Ascending aorta (tissue), 2 donors: ENCODE data around the gene KIAA1671. TPM values are rescaled to one million over a fixed set of nuclear protein-coding genes. Genes with fewer than 3 reads are reported as not detected.
A peak's percentile ranks its signal among the peaks of the same experiment; 100 is the strongest.

ENCODE experiments used
- DNase-seq, 2 donors: peaks; one replicate each; pipeline ENCODE4 v3.0.0-alpha.2; 2019; ENCODE audit warnings: low spot score in 2 of 2
- H3K27ac ChIP-seq, 2 donors: fragments of 200-600 bp; sonication (generic); one replicate each; pipeline ENCODE4 v1.5.1; 2016 to 2017; ENCODE audit warnings: mild to moderate bottlenecking in 1 of 2
- H3K27me3 ChIP-seq: fragments of 200-600 bp; sonication (generic); one replicate; pipeline ENCODE4 v1.5.1; 2017
- H3K36me3 ChIP-seq, 2 donors: fragments of 200-600 bp; sonication (generic); one replicate each; pipeline ENCODE4 v1.5.1; 2016
- H3K4me1 ChIP-seq, 2 donors: fragments of 200-600 bp; sonication (generic); one replicate each; pipeline ENCODE4 v1.5.1; 2016 to 2017; ENCODE audit warnings: mild to moderate bottlenecking in 1 of 2
- H3K4me3 ChIP-seq, 2 donors: fragments of 200-600 bp; sonication (generic); one replicate each; pipeline ENCODE4 v1.5.1; 2016 to 2017; ENCODE audit warnings: mild to moderate bottlenecking in 1 of 2
- H3K9me3 ChIP-seq, 2 donors: fragments of 200-600 bp; sonication (generic); one replicate each; pipeline ENCODE4 v1.5.1; 2016
- CTCF ChIP-seq, 3 experiments: fragments of 200-600 bp in 2 of 3; fragments of 450-650 bp in 1 of 3; sonication (generic) in 2 of 3; IDR thresholded peaks; one replicate each; pipeline ENCODE4 v1.5.1; 2016 to 2019; ENCODE audit warnings: antibody characterized with exemption in 3 of 3, mild to moderate bottlenecking in 1 of 3, moderate library complexity in 1 of 3
- intact Hi-C: fragments of 100-400 bp; cut with DNase I; formaldehyde crosslinking; loops from one replicate; pipeline ENCODE4 v1.15.1; 2023
- total RNA-seq: library from RNA; depleted of rRNA; stranded (reverse); fragments of >200 nt; gene quantifications from one replicate; pipeline ENCODE4 v1.1.0, GENCODE V29; 2016

KIAA1671 gene
- total RNA-seq, 1 donor from 2014 or later: 79.0 TPM

GRCh38 chr22:25125693-25126357 lies 173.3 kb downstream of the KIAA1671 start:
- no peak for TF ChIP-seq CTCF (IDR thresholded peaks at IDR 0.05)
- Histone ChIP-seq H3K4me1 (peaks cover 7 to 26% of the 10 kb centered on the region in 2 donors), H3K27me3 (no peaks in the 10 kb centered on the region), H3K9me3 (no peaks in the 10 kb centered on the region), H3K27ac (peak overlapping the region in 1 of 2 donors; percentile 21), H3K36me3 (peaks cover 0 to 11% of the 10 kb centered on the region in 2 donors), H3K4me3 (no peak overlapping the region)
- intact Hi-C loops: no loop called here
- no peak for DNase-seq

GRCh38 chr22:25126510-25126909 lies 174.0 kb downstream of the KIAA1671 start:
- no peaks in the 10 kb centered on the region for H3K27me3 ChIP-seq
- H3K27ac ChIP-seq: no peak overlapping the region
- DNase-seq: no peak
- H3K9me3 ChIP-seq: no peaks in the 10 kb centered on the region
- TF ChIP-seq CTCF (IDR thresholded peaks at IDR 0.05): no peak
- peaks cover 7 to 32% of the 10 kb centered on the region in 2 donors for H3K4me1 ChIP-seq
- H3K36me3 ChIP-seq: peaks cover 0 to 11% of the 10 kb centered on the region in 2 donors
- H3K4me3 ChIP-seq: no peak overlapping the region
- intact Hi-C loops: no loop called here

- H3K4me3 ChIP-seq: no peak overlapping the region
- no peaks in the 10 kb centered on the region for H3K27me3 ChIP-seq
- intact Hi-C loops: no loop called here
- no peak for TF ChIP-seq CTCF (IDR thresholded peaks at IDR 0.05)
- DNase-seq: no peak
- peak overlapping the region in 1 of 2 donors; percentile 15 for H3K27ac ChIP-seq
- H3K9me3 ChIP-seq: no peaks in the 10 kb centered on the region
- peaks cover 0 to 11% of the 10 kb centered on the region in 2 donors for H3K36me3 ChIP-seq
- H3K4me1 ChIP-seq: peaks cover 7 to 33% of the 10 kb centered on the region in 2 donors
These were observed 174.8 kb downstream of the KIAA1671 start for GRCh38 chr22:25127318-25127717.

- peak overlapping the region in 1 of 2 donors; percentile 32 for H3K27ac ChIP-seq
- H3K4me3 ChIP-seq: no peak overlapping the region
- intact Hi-C loops: no loop called here
- H3K36me3 ChIP-seq: no peaks in the 10 kb centered on the region
- H3K9me3 ChIP-seq: no peaks in the 10 kb centered on the region
- no peaks in the 10 kb centered on the region for H3K27me3 ChIP-seq
- peaks cover 4 to 41% of the 10 kb centered on the region in 2 donors for H3K4me1 ChIP-seq
- TF ChIP-seq CTCF (IDR thresholded peaks at IDR 0.05): no peak
- DNase-seq: no peak
These were observed 177.9 kb downstream of the KIAA1671 start for GRCh38 chr22:25130462-25130861.

- intact Hi-C loops: no loop called here
These were observed 178.8 kb downstream of the KIAA1671 start for GRCh38 chr22:25131198-25131887.

More at GRCh38 chr22:25131198-25131887, 178.8 kb downstream of the KIAA1671 start:
- no peaks in the 10 kb centered on the region for H3K9me3 ChIP-seq
- no peak for DNase-seq
- TF ChIP-seq CTCF (IDR thresholded peaks at IDR 0.05): no peak
- no peaks in the 10 kb centered on the region for H3K36me3 ChIP-seq
- peaks cover 4 to 41% of the 10 kb centered on the region in 2 donors for H3K4me1 ChIP-seq
- no peaks in the 10 kb centered on the region for H3K27me3 ChIP-seq
- peak overlapping the region; percentile 31 to 32 for H3K27ac ChIP-seq
- no peak overlapping the region for H3K4me3 ChIP-seq
